Neural progenitor cell (in vitro differentiated cells): ENCODE results near the gene MYL4.

ENCODE experiments used
- EZH2 ChIP-seq: fragments of 200-600 bp; sonication (generic); IDR thresholded peaks from 2 replicates; pipeline ENCODE4 v1.6.1; 2017; ENCODE audit warnings: antibody characterized with exemption, mild to moderate bottlenecking, moderate library complexity
- EZH2phosphoT487 ChIP-seq: fragments of 200-600 bp; sonication (generic); IDR thresholded peaks from 2 replicates; pipeline ENCODE4 v1.6.1; 2017; ENCODE audit warnings: antibody characterized with exemption
- TF ChIP-seq, protein P1 (sequence below): fragments of 200-600 bp; sonication (generic); IDR thresholded peaks from 2 replicates; pipeline ENCODE4 v1.5.1; 2017; ENCODE audit warnings: antibody characterized with exemption, mild to moderate bottlenecking

- TF ChIP-seq, protein P1, sequence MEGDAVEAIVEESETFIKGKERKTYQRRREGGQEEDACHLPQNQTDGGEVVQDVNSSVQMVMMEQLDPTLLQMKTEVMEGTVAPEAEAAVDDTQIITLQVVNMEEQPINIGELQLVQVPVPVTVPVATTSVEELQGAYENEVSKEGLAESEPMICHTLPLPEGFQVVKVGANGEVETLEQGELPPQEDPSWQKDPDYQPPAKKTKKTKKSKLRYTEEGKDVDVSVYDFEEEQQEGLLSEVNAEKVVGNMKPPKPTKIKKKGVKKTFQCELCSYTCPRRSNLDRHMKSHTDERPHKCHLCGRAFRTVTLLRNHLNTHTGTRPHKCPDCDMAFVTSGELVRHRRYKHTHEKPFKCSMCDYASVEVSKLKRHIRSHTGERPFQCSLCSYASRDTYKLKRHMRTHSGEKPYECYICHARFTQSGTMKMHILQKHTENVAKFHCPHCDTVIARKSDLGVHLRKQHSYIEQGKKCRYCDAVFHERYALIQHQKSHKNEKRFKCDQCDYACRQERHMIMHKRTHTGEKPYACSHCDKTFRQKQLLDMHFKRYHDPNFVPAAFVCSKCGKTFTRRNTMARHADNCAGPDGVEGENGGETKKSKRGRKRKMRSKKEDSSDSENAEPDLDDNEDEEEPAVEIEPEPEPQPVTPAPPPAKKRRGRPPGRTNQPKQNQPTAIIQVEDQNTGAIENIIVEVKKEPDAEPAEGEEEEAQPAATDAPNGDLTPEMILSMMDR, result no peak
- TF ChIP-seq EZH2phosphoT487, result no peak
- no peak for TF ChIP-seq EZH2
Measured at GRCh38 chr17:47219621-47220475, 10.7 kb downstream of the MYL4 start.
